Renal pelvis (tissue), 12 donors: ENCODE measurements around the gene BRD3OS. TPM values are rescaled to one million over a fixed set of nuclear protein-coding genes. Genes with fewer than 3 reads are reported as not detected.
A peak's percentile ranks its signal among the peaks of the same experiment; 100 is the strongest.

Experiments used
- DNase-seq: peaks from one replicate; pipeline ENCODE4 v3.0.0-alpha.2; 2013
- long read RNA-seq, 16 experiments: transcript quantifications; one replicate each; lab custom pipeline, GENCODE V29; 2026
- polyA plus RNA-seq, 3 donors: library from polyadenylated mRNA; unstranded; fragments of 120-200 nt; gene quantifications; one replicate each; pipeline ENCODE4 v1.2.1, GENCODE V29; 2013; ENCODE audit not compliant: insufficient read length in 3 of 3

Gene BRD3OS, protein sequence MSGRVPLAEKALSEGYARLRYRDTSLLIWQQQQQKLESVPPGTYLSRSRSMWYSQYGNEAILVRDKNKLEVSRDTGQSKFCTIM
- 10 to 100 TPM; 21.8 to 26.4 (median 25.8) TPM for polyA plus RNA-seq
- long read RNA-seq, donor 1, full-length matches to known transcripts: 127 of 173 reads
- long read RNA-seq, donor 1, partial matches to known transcripts: 40 of 173 reads
- long read RNA-seq, donor 1, other reads (novel, unspliced or antisense): 6 of 173 reads
- long read RNA-seq, donor 2, full-length matches to known transcripts: 106 of 147 reads
- long read RNA-seq, donor 2, partial matches to known transcripts: 41 of 147 reads
- long read RNA-seq, donor 2, other reads (novel, unspliced or antisense): 0 of 147 reads
- long read RNA-seq, donor 3, full-length matches to known transcripts: 101 of 137 reads
- long read RNA-seq, donor 3, partial matches to known transcripts: 31 of 137 reads
- long read RNA-seq, donor 3, other reads (novel, unspliced or antisense): 5 of 137 reads
- long read RNA-seq, donor 4, full-length matches to known transcripts: 90 of 90 reads
- long read RNA-seq, donor 4, partial matches to known transcripts: 0 of 90 reads
- long read RNA-seq, donor 4, other reads (novel, unspliced or antisense): 0 of 90 reads
- long read RNA-seq, donor 5, full-length matches to known transcripts: 49 of 74 reads
- long read RNA-seq, donor 5, partial matches to known transcripts: 20 of 74 reads
- long read RNA-seq, donor 5, other reads (novel, unspliced or antisense): 5 of 74 reads
- long read RNA-seq, donor 6, full-length matches to known transcripts: 120 of 191 reads
- long read RNA-seq, donor 6, partial matches to known transcripts: 71 of 191 reads
- long read RNA-seq, donor 6, other reads (novel, unspliced or antisense): 0 of 191 reads
- long read RNA-seq, donor 7, full-length matches to known transcripts: 106 of 159 reads
- long read RNA-seq, donor 7, partial matches to known transcripts: 39 of 159 reads
- long read RNA-seq, donor 7, other reads (novel, unspliced or antisense): 14 of 159 reads
- long read RNA-seq, donor 8, full-length matches to known transcripts: 49 of 49 reads
- long read RNA-seq, donor 8, partial matches to known transcripts: 0 of 49 reads
- long read RNA-seq, donor 8, other reads (novel, unspliced or antisense): 0 of 49 reads
- long read RNA-seq, donor 9, full-length matches to known transcripts: 128 of 171 reads
- long read RNA-seq, donor 9, partial matches to known transcripts: 37 of 171 reads
- long read RNA-seq, donor 9, other reads (novel, unspliced or antisense): 6 of 171 reads
- long read RNA-seq, donor 10, full-length matches to known transcripts: 123 of 150 reads
- long read RNA-seq, donor 10, partial matches to known transcripts: 27 of 150 reads
- long read RNA-seq, donor 10, other reads (novel, unspliced or antisense): 0 of 150 reads
- long read RNA-seq, donor 11, full-length matches to known transcripts: 84 of 104 reads
- long read RNA-seq, donor 11, partial matches to known transcripts: 20 of 104 reads
- long read RNA-seq, donor 11, other reads (novel, unspliced or antisense): 0 of 104 reads
- long read RNA-seq, donor 12, full-length matches to known transcripts: 178 of 207 reads
- long read RNA-seq, donor 12, partial matches to known transcripts: 22 of 207 reads
- long read RNA-seq, donor 12, other reads (novel, unspliced or antisense): 7 of 207 reads
- long read RNA-seq, donor 13, full-length matches to known transcripts: 129 of 129 reads
- long read RNA-seq, donor 13, partial matches to known transcripts: 0 of 129 reads
- long read RNA-seq, donor 13, other reads (novel, unspliced or antisense): 0 of 129 reads
- long read RNA-seq, donor 14: 0 reads
- long read RNA-seq, donor 15, full-length matches to known transcripts: 195 of 195 reads
- long read RNA-seq, donor 15, partial matches to known transcripts: 0 of 195 reads
- long read RNA-seq, donor 15, other reads (novel, unspliced or antisense): 0 of 195 reads
- long read RNA-seq, donor 16, full-length matches to known transcripts: 135 of 186 reads
- long read RNA-seq, donor 16, partial matches to known transcripts: 51 of 186 reads
- long read RNA-seq, donor 16, other reads (novel, unspliced or antisense): 0 of 186 reads

DNA sequence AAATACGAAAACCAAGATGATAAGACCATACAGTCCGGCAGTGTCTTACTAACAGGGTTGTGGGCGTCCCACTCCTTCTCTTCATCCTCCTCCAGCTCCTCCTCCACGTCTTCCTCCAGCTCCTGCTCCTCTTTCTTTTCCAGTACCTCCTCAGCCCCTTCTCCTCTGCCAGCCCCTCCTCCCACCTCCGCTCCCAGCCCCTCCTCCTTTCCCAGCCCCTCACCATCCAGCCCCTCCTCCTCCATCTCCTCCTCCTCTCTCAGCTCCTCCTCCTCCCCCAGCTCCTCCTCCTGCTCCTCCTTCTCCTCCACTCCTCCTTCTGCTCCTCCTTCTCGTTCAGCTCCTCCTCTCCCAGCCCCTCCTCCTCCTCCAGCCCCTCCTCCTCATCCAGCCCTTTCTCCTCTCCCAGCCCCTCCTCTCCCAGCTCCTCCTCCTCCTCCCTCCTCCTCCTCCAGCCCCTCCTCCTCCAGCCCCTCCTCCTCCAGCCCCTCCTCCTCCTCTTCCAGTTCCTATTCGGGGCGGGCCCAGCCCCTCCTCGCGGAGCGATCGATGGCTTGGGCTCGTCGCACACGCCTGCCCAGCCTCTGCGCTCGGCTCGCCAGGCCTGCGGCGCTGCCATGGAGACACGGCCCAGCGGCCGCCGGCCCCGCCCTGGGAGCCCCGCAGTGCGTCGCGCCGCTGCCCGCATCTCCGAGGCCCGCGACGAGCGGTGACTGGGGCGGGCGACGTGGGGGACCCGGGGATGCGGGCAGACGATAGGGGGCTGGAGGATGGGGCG lies at the start of gene BRD3OS:
BRD3OS (plus strand) TSS at position 654 of the 778 bp plus-strand sequence. CDS start 1,267 bp downstream, outside the sequence.
- peak; percentile 99 for DNase-seq

DNA sequence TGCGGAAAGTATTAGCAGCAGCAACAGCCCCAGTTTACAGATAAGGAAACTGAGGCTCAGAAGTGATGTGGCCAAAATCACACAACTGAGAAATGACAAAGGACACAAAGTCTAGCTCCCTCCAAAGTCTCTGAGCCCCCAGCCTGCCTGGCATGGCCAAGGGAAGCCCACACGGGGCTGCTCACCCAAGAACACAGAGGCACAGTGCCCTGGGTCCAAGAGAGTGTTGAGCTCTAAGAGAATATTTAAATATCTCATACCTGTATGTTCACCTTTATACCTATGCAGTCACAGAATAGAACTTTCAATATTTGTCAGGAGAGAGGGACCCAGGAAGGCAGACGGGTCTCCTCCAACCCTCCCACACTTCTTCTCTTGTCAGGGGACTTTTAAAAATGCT lies 49.8 kb upstream of the BRD3OS start:
- no peak for DNase-seq

DNA sequence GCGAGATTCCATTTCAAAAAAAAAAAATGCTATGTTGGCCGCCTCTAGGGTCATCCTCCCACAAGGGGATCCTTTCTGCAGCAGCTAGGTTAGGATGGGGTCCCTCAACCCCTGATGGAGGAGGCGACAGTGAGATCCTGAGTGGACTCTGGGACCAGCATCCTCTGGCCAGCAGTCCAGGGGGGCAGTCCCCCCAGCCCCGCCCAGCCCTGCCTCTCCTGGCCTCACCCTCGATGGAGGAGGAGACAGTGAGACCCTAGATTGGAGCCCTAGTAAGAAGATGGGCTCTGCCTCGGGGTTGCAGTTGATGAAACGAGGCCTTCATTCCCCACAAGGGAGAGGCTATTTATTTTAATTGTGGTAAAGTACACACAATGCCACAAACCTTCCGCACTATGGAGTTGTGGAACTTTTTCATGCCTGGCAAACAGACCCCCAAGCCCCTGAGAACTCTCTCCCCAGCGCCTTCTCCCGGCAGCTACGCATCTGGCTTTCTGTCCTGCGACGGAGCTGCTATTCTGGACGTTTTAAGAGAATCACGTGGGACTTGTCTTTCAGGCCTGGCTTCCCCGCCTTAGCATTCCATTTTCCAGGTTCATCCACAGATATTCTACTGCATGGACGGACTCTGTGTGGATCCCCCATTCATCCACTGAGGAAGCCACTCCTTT lies 49.0 kb upstream of the BRD3OS start:
- DNase-seq: no peak

DNA sequence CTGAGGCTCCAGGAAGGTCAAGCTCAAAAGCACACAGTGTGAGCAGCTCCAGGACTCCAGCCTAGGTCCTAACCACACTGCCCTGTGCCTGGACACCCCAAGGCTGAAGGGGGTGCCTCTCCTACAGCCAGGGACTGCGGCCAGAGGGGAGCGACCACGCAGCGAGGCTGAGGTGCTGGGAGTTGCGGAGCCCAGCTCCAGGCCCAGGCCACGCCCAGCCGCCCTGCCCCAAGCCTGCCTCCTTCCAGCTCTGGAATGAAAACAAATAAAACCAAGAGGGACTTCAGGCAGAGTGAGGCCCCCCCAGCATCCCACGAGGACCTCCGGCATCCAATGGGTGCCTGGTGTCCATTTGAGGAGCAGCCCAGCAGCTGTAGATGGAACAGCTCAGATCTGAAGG lies 48.4 kb upstream of the BRD3OS start:
- DNase-seq: no peak

DNA sequence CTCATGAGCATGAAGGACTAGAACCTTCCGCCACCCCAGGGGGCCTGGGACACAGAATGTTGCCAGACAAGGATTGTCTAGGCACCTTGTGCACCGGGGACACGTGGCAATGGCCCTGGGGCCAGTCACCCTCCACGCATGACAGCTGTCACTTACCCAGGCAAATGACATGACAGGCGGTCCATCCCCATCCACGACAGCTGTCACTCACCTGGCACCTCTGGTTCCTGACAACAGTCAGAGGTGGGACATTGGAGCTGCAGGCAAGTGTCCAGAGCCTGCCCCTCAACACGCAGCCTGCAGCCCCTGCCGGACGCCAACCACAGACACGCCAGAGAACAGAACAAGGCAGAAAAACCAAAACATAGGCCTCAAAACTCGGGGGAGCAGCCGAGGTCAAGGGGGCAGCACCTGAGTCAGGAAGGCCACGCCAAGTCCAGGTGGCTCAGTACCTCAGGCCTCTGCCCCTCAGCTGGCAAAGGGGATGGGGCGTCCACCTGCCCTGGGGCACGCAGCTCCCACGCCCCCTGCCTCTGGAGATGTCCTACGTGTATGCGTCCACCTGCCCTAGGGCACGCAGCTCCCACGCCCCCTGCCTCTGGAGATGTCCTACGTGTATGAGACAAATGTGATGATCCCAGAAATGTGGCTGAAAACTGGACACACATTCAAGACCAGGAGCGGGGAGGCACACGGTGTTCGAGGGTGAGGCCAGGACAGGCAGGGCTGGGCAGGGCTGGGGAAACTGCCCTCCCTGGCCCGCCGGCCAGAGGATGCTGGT lies 47.7 kb upstream of the BRD3OS start:
- no peak for DNase-seq

DNA sequence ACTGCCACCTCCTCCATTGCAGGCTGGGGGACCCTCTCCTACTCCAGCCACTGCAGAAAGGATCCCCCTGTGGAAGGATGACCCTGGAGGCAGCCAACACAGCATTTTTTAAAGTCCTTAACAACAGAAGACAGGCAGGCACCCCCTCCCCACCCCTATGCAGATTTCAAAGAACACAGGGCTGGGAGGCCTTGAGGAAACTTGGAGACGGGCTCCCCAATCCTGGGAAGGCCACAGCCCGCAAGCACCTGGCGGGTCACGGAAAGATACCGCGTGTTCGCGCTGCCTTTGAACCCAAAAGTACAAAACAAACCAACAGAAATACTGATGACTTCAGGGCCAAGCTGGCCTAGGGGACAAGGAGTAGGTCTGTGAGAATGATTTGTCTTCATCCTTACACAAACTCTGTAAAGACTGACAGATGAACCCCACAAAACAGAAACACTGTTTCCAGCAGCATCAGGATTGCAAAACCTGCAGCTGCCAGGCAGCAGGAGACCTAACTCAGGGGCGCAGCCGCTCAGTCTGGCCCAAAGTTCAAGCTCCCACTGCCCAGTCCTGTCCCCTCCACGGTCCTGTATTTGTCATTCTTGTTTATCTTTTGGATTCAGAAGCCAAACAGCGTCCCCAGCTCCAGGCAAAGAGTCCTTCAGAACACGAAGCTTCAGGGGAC lies 46.9 kb upstream of the BRD3OS start:
- no peak for DNase-seq

DNA sequence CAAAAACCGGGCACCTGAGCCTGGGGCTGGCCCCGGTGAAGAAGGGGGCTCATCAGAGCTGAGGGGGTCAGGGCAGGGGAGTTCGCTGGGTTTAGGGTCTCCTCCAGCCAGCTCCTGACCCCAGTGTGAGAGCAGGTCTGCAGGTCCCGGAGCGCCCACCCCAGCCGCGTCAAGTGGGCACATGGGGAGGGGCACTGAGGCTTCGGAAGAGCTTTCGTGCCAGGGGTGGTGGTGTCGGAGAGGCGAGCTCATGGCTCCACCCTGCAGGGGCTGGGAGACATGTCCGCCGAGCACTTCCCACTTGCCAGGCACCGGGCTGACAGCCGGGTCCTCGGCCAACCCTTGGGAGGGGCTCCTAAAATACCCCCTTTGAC lies 46.4 kb upstream of the BRD3OS start:
- DNase-seq: no peak

DNA sequence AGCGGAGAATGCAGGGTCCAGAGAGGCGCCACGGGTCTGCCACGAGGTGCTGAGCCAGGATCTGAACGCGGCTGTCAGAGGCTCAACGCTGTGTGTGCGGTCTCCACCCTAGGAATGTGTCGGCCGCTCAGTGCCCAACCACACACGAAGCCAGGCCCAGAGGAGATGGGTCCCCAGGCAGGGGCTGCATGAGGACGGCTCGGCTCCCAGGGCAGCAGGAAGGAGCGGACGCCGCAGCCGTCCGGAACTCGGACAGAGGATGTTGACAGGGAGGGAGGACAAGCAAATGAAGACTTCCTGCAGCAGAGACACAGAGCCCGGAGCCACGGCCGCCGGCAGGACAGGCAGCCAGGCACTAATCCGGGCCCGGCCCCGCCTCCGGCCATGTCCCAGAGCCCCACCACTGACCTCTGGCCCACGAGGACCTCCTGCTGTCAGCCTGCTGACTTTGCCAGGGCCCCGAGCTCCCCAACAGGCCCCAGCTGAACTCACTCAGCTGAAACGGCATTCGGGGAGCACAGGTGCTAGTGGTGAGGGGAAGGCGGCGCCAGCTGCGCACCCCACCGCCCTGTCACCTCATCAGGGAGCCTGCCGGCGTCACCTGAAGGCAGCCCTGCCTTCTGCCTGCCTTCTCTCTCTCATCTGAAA lies 45.9 kb upstream of the BRD3OS start:
- no peak for DNase-seq

DNA sequence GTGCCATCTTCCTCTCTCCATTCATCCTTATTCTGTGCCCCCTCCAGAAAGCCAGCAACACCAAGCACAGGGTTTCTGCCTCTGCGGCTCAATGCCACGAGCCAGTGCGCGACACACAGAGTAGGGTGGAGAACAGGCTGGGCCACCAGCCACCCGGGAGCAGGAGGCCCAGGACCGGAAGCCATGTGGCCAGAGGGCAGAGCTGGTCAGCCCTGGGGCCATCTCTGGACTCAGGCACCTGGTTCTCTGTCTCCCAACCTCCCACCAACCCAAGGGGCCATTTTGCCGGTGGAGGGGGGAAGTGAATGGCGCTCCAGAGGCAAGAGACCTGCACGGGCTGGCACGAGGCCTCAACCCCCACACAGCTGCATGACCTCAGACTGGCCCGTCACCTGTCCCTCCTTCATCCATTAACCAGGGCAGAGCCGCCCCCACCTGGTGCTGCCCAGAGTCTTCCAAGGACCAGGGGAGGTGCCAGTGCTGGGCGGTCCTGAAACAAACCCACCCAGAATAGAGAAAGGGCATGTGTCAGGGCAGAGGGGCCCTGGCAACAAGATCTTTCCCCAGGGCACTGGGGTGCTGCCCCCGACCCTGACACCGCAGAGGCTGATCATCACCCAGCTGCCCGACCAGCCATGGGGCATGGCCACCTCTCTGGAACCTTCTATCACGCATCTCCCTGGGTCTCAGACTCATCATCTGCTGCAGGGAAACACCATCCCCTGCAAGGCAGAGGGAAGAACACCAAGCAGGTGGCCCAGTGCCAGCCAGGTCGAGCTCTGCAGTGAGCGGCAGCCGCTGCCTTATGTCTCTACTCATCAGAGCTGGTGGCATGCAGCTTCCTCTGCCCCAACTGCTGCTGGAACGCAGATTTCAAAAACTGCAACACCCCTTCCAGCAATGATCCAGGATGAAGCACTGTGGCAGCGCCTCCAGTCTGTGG lies 45.1 kb upstream of the BRD3OS start:
- no peak for DNase-seq

DNA sequence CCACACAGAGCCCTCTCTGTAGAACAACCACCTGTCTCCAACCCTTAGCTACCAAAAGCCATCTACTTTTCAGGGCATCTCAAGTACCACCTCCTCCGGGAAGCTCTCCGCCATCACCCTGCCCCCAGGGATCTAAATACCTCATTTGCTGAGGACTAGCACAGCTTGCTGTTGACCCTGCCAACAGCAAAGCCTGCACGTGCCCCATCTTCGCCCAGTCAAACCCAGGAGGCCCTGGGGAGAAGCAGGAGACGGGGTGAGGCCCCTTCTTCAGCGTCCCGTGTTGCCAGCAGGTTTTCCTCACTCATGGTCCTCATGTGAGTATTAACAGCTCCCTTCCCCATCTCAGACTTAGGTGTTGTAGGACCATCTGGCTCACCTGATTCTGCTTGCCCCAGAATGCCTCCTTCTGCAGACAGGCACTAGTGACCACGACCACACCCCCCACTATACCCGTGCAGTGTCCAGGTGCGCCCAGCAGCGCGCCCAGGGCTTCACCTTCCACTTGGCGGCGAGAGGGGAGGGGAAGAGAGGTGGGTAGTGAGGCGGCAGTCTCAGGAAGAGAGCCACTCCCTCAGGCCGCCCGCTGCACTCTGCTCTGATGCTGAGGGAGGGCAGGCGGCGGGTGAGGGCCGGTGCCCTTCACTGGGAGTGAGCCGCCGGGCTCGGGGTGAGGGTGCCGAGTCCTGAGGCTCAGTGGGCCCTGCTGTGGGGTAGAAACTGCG lies 44.3 kb upstream of the BRD3OS start:
- no peak for DNase-seq

DNA sequence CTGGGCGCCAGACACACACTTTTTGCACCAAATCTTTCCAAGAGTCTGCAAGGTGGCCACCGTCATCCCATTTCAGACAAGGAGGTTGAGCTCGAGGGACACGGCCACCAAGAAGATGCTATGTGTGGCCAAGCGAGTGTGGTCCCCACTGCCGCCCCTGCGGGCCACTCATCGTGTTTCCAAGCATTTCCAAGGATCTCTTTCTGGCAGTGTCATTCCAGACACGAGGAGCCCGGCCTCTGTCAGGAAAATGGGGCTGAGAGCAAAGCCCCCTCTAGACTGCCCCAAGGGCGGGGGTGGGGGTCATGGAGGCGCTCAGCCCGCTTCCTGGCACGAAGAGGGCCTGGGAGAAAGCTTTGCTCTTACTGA lies 43.7 kb upstream of the BRD3OS start:
- DNase-seq: no peak

DNA sequence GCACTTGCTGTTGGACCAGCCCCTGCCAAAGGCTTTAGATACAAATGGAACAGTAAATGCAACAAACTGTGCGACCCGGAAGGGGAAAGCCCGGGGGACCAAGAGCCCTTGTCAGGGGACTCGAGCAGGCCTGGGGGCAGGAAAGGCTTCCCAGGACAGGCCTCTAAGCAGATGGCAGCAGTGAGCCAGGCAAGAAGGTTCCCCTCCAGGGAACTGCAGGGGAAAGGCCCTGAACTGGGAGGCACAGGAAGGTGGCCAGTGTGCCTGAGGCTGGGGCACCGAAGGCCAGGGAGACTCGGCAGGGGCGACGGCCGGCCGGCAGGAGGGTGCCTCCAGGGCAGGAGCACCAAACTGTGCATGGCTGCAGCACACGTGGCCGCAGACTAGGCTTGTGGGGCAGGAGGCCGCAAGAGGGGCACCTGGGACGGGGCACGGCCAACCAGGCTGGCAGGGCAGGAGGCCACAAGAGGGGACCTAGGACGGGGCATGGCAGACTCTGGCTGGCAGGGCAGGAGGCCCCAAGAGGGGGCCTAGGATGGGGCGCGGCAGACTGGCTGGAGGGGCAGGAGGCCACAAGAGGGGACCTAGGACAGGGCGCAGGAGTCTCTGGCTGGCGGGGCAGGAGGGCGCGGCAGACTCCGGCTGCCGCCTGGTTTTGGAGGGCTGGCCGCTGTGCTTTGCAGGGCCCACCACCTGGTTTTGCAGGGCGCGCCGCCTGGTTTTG lies 43.2 kb upstream of the BRD3OS start:
- no peak for DNase-seq

DNA sequence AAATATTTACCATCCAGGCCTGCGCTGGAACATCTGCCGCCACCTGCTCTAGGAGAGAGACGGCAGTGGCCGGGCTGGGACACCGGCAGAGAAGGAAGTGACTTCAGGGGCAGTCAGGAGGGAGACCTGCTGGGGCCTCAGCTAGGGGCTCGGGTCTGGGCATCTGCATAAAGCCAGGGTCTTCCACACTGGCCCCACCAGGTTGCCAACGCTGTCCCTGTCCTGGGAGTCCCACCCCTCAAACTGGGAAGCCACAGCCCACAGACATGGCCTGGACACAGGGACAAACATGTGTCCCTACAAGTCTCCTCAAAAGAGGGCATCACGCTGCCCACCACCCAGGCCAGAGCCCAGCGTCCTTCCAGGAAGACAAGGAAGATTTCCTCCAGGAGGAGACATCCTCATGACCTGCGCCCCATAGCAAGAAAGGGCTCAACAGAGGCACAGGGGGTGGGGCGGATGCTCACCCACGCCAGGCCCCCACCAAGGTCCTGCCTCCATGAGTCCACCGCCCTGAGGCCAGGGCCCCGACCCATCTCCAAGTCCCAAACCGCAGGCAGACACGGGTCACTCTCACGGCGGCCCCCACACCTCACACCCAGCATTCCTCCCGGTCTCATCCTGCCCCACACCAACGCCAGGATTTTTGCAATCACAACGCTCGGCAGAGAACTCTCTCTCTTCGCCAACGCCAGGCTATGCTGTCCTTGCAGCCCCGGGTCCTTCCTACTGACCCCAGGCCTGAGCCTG lies 42.1 kb upstream of the BRD3OS start:
- no peak for DNase-seq

DNA sequence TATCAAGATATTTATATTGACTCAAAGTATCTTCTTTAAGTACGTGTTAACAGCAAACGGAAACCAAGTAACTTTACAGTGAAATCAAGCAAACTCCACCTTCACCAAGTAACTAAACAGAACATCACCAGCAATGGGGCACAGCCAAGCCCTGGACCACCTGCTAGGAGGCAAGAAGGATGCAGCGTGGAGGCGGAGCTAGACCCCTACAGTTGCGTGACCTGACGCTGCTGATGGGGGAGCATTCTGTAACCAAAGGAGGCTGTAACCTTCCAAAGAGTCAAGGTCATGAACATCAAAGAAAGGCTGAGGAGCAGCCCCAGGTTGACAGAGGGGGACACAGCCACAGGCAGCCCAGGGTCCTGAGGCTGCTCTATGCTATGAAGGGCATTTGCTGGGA lies 39.2 kb upstream of the BRD3OS start:
- no peak for DNase-seq
